GM19397 (cell line): ENCODE measurements around the gene ACSL4.
"Not testable (repeated sequence)": the region's sequence is repeated elsewhere in the genome, so short reads cannot be mapped to it uniquely, and the experiment has no call there.

Experiments used
- ATAC-seq: cut with Tn5 transposase; IDR thresholded peaks from one replicate; pipeline ENCODE4 v1.9.1; 2021; ENCODE audit warnings: mild to moderate bottlenecking, moderate library complexity; ENCODE audit not compliant: unreplicated experiment

ACSL4 gene

DNA sequence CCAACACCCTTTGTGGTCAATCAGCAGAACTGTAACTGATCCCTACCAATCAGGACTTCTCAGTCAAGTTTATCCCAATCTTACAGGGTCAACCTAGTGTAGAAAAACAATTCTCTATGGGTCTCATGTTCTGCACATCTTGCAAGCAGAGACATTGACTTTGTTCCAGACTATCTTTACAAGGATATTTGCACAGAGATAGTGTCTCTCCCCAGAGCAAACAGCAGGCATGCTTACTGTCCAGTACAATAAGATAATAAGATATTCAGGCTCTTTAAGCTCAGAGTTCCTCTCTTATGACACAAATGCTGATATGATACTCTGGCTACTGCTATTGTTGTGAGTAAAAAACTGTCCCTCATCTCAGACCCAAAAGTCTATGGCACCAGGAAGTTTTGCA lies 53.2 kb downstream of the ACSL4 start:
- no peak for ATAC-seq

DNA sequence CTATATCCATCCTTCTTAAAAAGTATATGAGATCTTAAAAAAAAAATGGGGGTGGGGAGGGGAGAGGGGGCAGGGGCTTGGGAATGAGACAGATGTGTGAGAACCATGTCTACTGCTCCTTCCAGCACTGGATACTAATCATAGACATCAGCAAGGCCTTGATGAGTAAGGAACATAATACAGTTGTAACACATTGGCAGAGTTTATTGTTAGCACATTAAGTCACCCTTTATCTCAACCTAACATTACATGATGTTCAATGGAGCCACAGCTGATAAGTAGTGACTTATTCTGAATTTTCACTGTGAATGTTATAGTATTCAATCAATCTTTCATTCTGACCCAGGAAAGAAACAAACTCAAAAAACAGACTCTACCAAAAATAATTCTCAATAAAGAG lies 60.8 kb downstream of the ACSL4 start:
- ATAC-seq: no peak

DNA sequence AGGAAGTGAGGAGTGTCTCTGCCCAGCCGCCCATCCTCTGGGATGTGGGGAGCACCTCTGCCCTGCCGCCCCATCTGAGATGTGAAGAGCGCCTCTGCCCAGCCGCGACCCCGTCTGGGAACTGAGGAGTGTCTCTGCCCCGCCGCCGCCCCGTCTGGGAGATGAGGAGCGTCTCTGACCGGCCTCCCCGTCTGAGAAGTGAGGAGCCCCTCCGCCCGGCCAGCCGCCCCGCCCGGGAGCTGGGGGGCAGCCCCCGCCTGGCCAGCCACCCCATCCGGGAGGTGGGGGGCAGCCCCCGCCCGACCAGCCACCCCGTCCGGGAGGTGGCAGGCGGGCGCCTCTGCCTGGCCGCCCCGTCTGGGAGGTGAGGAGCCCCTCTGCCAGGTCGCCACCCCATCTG lies 61.9 kb downstream of the ACSL4 start:
- ATAC-seq: not testable (repeated sequence)

DNA sequence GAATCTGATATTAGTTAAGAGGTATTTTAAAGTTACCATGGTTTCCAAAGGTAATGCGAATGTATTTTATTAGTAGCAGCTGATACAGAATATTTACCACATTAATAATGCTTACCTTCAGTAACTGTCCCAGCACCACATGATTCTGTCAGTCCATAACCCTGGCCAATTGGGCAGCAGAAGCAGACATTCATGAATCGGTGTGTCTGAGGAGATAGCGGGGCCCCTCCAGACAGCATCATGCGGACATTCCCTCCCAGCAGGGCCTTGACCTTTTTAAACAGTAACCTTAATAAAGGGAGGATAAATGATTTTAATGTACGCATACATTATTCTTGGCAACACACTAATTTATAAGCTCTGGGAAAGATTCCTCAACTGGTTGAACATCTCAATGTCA lies 65.1 kb downstream of the ACSL4 start:
- no peak for ATAC-seq

DNA sequence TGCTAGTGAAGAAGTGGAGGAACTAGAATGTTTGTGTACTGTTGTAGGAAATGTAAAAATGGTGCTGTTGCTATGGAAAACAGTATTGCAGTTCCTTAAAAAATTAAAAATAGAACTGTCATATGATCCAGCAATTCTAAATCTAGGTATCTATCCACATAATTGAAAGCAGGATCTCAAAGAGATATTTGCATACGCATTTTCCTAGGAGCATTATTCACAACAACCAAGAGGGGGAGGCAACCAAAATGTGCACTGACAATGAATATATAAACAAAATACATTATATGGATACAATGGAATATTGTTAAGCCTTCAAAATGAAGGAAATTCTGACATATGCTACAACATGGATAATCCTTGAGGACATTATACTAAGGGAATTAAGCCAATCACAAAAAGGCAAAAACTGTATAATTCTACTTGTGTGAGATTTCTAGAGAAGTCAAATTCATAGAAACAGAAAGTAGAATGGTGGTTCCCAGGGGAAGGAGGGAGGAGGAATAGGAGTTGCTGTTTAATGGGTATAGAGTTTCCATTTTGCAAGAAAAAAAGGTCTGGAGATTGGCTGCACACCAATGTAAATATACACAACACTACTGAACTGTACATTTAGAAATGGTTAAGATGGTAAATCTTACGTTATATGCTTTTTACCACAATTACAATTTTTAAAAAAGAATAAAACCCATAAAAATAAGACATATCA lies 72.5 kb downstream of the ACSL4 start:
- no peak for ATAC-seq

DNA sequence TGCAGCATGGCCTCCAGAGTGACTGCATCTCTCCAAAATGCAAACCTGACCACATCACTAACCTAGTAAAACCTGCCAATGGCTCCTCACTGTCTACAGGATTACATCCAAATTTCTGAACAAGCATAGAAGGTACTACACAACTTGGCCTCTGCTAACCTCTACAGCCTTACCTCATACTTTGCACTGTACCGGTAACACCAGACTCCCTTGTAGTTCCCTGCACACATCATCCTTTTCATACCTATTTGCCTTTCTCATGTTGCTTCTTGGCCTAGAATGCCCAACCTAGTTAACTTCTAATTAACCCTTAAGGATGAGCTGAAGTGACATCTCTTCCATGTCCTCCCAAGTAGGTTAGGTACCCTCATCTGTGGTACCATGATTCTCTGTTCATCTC lies 74.7 kb downstream of the ACSL4 start:
- no peak for ATAC-seq

DNA sequence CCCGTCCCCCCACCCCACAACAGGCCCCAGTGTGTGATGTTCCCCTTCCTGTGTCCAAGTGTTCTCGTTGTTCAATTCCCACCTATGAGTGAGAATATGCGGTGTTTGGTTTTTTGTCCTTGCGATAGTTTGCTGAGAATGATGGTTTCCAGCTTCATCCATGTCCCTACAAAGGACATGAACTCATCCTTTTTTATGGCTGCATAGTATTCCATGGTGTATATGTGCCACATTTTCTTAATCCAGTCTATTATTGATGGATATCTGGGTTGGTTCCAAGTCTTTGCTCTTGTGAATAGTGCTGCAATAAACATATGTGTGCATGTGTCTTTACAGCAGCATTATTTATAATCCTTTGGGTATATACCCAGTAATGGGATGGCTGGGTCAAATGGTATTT lies 75.7 kb downstream of the ACSL4 start:
- ATAC-seq: not testable (repeated sequence)

DNA sequence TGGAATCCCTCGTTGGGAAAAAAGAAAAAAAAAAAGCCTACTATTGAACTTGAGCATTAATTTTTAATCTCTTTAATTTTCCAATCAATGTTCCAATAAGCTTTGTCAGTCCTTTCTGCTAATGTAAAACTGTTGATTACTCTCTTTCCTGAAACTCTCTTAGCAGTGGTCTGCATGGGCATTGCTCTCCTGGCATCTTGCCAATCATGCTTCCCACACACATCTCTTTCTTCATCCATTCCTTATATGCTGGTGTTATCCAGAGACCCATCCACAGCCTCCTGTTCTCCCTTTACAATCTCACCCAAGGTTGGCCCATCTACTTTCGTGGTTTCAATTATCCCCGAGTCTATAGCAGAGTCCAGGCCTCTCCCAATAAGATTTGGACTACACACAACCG lies 76.3 kb downstream of the ACSL4 start:
- ATAC-seq: no peak

DNA sequence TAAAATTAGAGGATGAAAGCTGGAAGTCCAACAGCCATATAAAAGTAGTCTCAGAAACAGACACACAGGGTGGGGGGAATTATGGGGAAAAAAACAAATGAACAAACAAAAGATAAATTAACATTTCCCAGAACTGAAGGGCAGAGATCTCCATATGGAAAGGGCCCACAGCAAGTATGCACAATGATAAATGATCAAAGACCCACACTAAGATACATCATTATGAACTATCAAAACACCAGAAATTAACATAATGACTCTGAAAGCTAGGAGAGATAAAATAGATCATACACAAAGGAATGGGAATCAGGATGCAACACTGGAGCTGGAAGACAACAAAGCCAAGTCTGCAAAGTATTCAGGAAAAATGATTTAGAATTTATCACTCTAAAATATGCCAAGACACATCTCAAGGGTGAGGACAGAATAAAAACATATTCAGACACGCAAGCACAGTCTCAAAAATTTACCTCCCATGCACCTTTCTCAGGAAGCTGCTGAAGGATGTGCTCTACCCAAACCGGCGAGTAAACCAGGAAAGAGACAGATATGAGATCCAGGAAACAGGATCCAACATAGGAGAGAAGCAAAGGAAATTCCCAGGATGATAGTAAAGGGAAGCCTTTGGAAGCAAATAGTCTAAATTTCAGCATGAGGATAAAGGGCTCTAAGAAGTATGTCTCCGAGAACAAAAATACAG lies 77.4 kb downstream of the ACSL4 start:
- ATAC-seq: no peak

DNA sequence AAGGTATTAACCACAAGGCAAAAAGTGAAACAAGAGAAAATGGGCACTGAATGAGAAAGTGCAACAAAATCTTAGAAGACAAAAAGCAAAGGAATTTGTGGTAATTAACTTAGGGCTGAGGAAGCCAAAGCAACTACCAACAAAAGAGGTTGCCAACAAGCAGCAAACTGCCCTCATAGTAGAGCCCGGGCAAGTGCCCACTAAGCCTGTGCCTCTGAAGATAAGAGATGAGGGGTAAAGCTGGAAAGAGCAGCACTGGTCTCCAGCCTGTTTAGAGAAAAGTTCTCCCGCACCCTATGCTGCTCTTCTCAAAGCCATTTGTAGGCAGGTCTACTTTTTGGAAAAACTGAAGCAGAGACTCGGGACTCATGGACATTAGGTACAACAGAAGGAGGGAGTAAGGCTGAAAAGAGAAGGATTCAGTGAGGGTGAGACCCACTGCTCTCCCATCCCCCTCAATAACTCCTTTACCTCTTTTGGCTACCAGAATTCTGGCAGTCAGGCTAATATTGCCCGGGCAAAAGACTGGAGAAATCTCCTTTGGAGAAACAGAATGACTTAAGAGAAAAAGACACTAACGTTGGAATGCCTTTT lies 78.4 kb downstream of the ACSL4 start:
- ATAC-seq: no peak

DNA sequence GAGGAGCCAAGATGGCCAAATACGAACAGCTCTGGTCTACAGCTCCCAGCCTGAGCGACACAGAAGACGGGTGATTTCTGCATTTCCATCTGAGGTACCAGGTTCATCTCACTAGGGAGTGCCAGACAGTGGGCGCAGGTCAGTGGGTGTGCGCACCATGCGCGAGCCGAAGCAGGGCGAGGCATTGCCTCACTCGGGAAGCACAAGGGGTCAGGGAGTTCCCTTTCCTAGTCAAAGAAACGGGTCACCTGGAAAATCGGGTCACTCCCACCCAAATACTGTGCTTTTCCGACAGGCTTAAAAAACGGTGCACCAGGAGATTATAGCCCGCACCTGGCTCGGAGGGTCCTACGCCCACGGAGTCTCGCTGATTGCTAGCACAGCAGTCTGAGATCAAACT lies 88.4 kb downstream of the ACSL4 start:
- ATAC-seq: not testable (repeated sequence)

DNA sequence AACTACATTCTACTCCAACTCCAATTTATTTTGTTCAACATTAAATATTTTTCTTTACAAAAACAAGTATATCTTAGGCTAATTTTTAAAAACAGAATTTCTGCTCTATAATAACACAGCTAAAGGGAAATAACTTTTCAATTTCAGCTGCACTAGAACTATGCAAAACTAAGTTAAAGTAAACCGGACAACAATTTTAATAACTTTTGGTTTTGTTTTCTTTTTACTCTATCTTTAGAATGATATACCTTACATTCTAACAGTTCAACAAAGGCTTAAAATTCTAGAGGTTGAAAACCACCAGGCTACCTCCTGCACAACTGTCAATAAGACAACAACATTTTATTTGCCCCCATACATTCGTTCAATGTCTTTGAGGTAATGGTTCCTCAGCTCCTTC lies 89.4 kb downstream of the ACSL4 start:
- ATAC-seq: no peak

DNA sequence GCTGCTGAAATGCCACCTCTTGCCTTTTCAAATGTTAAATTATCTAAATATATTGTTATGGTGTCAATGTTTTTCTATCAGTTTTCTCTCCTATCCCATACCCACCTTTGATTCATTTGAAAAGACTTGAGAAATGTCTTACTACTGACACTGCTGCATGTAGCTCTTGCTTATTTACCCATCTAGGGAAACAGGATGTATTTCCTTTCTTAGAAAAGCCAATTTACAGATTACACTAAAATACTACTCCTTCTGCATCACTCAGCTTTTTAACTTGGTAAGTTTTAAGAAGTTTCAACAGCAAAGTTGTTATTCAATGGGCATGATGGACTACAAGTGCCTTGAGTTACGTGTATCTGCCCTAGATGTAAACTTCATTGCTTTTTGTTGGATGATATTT lies 94.9 kb downstream of the ACSL4 start:
- ATAC-seq: no peak

DNA sequence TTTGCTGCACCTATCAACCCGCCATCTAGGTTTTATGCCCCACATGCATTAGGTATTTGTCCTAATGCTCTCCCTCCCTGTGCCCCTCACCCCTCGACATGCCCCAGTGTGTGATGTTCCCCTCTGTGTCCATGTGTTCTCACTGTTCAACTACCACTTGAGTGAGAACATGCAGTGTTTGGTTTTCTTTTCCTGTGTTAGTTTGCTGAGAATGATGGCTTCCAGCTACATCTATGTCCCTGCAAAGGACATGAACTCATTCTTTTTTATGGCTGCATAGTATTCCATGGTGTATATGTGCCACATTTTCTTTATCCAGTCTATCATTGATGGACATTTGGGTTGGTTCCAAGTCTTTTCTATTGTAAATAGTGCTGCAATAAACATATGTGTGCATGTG lies 95.6 kb downstream of the ACSL4 start:
- ATAC-seq: not testable (repeated sequence)

DNA sequence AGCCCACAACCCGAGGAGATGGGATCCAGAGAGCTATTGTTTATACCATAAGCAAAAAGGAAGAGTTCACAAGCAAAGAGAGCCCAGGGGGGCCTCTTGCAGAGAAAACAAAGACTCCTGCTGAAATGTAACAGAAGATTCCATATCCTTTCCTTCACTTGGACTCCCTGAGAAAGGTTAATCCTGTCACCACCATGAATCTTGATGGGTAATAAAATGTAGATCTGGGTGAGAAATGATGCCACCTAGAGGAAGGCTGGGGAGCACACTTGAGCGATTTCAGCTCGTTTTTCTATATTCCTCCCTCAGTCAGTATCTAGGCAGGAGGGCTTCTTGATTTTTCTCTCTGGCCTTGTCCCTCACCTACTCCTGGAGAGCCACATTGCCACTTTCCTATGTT lies 97.9 kb downstream of the ACSL4 start:
- ATAC-seq: no peak

DNA sequence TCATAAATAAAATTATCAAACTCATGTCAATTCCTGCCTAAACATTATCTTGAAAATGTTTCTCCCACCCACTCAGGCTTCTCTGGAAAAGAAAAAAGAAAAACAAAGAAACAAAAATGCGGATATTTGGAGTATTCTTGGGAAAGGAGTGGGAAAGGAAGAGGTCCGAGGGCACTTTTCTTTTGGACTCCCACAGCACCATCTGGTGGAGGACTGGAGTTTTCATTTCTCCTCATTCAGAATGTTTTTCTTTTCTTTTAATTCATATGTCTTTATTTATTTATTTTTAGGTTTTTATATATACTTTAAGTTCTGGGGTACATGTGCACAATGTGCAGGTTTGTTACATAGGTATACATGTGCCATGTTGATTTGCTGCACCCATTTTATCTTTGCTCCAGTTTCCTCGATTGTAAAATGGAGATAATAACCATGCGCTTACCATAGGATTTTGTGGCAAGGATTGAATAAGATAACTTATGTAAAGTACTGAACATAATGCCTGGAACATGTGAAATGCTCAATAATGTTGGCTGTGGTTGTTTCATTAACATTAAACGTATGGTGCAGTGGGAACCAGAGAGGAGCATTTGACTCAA lies 100.1 kb downstream of the ACSL4 start:
- no peak for ATAC-seq

DNA sequence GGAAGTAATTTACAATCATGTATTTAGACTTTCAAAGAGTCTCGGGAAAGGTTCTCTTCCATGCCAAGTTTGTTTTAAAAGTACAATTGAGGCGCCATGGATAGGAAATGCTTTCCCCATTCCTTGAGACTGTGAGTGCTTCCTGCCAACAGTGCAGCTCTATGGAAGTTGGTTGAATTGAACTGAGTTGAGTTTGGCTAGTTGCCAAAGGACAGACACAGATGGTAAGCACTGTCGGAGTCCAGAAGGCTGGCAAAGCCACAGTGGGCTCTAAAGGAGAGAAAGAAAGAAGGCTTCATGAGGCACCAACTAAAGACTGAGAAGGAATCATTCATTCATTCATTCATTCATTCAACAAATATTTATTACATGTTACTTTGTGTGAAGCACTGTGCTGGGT lies 103.7 kb downstream of the ACSL4 start:
- no peak for ATAC-seq

DNA sequence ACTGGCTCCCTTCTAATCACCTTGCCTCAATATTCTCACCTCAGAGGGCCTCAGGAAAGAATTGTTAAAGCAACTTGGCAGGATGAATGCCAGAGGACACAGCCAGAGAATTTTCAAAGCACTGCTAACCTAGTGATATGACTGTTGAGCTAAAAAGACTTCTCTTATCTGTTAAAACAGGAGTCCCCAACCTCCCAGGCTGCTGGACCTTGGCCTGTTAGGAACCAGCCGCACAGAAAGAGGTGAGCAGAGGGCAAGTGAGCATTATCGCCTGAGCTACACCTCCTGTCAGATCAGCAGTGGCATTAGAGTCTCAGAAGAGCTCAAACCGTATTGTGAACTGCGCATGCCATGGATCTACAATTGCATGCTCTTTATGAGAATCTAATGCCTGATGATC lies 106.4 kb downstream of the ACSL4 start:
- ATAC-seq: no peak

DNA sequence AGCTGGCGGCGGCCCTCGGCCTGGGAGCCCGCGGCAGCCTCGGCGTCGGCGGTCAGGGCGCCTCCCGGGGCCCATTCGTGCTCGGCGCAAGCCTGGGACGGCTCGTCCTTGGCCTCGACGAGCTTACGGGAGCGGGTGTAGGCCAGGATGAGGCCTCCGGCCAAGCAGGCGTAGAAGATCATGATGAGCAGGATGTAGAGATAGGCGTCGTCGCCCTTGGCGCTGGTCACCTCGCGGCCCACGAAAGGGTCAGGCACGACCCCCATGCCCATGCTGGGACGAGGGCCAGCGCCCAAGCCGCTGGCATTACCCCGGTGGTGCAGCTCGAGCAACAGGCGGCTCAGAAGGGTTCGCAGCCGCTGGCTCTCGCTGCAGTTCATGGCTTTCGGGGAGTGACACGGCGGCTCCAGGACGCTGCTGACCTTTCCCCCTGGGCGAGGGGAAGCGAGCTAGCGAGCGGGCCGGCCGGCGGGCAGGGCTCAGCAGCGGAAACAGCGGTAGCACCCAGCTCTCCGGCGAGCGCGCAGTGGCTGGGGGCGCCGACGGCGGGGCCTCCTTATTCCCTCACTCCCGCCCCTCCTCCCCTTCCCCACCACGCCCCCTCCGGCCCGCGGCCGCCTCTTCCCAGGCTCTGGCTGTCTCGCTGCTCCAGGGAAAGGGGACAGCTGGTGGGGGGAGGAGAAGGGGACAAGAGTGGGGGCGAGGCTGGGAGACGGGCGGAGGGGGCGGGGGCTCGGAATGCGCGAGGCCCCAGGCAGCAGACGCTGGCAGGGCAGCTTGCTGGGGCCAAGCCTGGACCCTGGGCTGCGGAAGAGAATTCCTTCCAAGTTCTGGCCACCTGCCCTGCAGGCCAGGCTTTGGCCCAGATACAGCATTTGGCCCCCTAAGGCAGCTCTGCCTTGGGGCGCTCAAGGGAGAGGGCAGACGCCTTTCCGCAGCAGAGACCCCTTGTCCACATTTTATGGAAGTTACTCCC lies 108.1 kb downstream of the ACSL4 start, which contains the start of gene KCNE5:
Gene KCNE5, minus strand, starts transcription at position 532 of the 976 bp plus-strand sequence. Its CDS starts 152 bp downstream, at position 380.
- no peak for ATAC-seq

DNA sequence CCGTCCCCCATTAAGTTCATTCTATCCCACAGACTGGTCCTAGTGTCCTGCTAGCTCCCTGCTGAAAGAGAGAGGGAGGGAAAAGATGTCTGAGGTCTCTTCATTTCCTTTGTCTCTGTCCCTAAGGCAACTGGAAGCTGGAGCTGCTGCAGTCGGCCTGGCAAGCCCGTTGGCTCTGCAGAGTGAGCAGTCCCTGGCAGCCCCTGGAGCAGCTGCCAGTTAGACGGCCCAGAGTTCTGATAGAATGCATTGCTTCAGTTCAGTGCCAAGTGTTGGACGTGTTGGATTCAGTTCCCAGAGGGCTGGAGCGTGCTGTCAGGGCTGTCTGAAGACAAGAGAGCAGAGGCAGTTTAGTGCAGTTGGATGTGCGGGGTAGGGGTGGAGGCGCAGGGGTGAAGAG lies 109.1 kb downstream of the ACSL4 start:
- ATAC-seq: no peak

DNA sequence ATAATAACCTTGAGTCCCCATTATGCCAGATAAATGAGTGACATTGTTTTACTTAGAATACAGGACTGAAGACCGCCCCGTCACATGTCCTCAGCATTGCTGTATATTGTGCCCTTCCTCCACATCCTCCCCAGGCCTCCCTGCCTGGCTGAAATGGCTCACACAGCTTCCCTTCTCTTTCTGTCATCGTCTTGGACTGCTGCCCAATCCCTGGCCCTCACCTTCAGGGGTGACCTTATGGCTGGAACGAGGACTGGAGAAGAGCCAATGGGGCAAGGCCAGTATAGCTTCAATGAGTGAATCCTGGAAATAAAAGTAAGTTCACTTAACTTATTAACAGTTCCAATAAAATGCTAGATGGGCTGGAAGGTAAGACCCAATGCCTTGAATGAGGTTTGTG lies 110.8 kb downstream of the ACSL4 start:
- ATAC-seq: no peak
